NCI-H226 (cell line): ENCODE measurements around the gene RNASE8.

Experiments
- DNase-seq: peaks from one replicate; pipeline ENCODE4 v3.0.0-alpha.2; 2015

The RNASE8 gene

DNA sequence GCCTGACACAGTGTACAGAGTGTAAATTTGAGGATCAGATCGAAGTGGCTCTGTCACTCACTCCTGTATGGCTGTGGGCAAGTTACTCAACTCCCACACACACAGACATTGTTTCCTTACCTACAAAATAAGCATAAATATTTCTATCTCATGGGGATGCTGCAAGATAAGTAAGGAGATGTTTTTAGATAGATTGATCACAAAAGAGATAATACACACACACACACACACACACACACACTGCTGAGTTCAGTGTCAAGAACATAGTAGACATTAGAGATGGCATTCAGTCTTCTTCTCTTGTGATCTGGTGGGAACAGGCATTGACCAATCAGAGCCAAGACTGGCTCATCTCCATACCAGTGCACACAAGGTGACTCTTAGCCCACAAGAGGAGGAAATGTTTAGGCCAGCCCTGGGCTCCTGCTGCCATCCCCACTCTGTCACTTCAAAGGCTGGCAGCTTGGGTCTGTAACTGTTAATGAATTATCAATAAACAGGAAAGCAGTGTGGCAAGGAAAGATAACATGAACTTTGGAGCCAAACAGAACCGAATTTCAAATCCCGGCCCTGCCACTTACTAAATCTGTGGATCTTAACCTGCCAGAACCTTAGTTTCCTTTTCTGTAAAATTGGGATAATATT is 3.4 kb upstream of the RNASE8 start:
- DNase-seq: no peak

DNA sequence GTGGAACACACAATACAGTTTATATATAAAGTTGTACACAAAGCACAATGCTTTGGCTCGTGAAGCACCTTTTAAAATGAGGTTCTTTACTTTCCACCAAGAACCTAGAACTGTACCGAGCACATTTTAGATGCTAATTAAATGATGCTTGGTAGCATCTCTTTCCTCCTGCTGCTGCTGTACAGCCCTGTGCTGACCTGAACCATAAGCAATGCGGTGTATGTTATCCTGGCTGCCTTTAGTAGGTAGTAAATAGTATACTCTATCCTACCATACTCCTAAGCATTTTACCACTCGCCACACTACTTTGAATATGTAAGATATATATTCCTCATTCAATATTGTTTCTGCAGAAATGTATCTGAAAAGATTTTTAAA is 2.9 kb upstream of the RNASE8 start:
- no peak for DNase-seq

DNA sequence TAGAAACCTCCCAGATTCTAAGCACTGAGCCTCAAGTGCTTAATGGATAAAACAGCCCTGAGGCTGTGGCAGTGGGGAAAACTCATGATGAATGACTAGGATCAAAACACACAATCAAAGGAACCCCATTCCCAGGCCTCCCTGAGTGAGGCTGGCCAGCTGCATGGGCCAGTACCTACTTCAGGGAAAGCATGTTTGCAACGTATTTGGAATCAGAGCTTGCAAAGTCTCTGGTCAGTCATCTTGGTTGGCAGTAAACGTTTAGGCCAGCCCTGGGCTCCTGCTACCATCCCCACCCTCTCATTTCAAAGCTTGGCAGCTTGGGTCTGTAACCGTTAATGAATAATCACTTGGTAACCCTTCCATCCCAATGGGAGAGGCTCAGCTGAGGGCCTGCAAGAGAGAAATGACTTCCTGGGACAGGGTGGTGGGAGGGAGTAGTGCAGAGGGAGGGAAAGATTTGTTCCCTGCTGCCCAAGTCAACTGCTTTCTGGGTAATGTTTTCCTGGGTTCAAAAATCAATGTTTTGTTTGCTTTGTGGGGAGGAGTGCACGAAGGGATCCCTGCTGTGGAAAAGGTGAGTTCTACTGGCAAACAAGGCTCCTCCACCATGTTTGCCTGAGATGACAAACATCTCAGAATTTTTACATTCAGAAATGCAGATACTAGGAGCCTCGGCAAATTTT is 2.0 kb upstream of the RNASE8 start:
- no peak for DNase-seq

DNA sequence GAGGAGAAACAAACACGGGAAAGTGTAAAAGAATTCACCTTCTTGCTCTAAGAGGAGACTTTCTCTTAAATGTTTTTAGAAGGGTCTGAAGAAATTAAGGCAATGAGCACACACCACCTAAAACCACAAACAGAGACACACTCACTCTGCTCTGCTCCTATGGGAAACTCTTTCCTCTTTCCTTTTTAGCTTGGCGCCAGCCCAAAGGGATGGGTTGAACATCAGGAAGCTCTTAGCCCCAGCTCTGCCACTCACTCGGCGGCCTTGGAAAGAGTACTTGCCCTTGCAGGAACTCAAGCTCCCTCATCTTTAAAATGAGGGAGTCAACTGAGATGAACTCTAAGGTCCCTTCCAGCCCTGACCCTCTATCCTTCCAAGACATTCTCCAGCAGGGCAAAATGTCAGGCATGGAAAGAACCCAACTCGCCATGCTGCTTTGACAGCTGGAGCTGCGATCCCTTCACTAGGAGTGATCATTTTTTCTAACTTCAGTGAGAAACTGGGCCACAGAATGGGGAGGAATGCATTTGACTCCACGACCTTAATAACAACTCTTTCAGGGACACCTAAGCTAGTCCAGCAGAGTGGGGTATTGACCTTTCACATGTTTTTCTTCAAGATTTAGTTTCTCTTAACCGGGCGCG is 980 bp upstream of the RNASE8 start:
- DNase-seq: no peak

DNA sequence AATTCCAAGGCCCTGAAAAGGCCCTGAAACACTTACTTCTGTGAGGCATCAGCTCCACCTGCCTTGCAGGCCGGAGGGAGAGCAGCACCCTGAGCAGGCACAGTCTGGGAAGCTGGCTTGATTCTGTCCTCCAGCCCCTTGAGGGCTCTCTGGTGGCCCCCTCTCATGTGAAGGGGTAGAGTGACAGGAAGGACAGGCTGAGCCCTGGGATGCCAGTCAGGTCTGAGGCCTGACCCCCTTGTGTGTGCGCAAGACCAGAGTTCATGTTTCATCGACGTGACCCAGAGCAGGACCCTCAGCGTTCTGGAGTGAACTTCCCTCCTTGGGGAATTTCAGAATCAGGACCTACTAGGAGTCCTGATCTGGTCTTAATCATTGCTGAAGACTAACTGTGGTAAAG is 1.3 kb downstream of the RNASE8 start:
- DNase-seq: no peak

DNA sequence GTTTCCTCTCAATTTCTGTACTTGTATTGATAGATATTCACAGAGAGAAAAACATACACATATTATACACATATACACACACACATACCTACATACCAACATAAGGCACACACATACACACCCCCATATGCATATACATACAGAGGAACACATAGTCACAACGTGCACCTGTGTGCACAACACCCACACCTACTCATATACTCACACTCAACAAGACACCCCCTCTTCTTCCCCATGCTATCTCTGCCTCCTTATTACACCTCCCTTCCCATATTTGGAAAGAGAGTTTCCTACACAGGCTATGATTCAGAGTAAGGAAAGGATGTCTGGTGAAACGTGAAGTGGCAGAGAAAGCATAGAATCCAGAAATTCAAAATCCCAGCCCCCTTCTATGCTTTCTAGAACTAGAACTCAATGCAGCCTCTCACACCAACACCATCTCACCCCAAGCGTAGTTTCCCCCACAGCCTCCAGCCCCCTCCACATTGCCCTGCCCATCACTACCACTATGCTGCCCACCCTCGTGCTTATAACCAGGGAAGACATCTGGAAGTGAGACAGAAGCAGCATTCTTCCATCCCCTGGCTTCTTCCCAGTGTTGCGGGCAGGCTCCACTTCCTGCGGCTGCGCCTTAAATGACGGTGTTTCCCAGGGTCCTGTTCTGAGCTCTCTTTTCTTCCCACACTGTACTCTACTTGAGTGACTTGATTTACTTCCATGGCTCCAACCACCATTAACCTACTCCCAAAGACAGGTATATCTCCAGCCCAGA is 2.4 kb downstream of the RNASE8 start:
- DNase-seq: no peak

DNA sequence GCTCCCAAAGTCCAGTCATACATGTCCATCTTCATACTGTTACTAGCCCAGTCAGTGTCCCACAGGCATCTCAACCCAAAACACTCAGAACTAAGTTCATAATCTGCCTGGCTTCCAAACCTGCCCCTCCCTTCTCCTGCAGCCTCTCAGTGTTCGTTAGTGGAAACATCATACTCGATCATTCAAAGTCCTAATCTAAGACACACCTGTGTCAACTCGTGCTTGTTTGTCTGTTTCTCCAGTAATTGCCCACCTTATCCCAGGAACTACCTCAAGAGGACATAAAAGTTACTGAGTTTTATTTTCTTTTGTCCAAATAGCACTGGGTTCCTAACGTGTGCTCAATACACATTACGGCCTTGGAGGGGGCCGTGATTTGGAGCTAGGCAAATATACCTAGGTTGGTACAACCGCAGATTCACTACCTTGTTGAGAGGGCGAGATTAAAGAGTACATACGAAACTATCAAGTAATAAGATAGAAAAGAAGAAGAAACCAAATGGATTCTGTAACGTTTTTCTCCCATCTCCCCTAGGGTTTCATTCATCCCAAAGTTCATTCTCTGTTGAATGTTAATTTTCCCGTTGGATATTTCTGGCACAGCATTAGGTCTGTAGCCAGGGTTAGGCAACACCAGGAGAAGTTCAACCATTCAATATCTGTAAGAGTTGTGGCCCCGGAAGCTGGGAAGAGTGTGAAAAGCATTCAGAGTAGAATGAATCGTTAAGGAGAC is 3.2 kb downstream of the RNASE8 start:
- no peak for DNase-seq

DNA sequence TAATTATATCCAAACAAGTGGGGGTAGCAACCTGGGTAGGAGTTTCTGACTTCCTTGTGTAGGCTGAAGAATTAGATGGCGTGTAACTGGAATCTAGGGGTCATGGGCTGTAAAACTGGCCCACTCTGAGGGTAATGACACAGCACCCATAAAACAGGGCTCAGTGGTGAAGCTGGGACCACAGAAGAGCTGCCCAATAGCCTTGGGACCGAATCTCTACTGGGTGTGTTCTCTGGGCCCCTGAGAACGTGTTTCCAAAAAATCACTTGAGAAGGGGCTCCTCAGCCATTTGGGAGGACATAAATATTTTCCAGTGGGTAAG is 3.7 kb downstream of the RNASE8 start:
- peak; percentile 0 for DNase-seq

DNA sequence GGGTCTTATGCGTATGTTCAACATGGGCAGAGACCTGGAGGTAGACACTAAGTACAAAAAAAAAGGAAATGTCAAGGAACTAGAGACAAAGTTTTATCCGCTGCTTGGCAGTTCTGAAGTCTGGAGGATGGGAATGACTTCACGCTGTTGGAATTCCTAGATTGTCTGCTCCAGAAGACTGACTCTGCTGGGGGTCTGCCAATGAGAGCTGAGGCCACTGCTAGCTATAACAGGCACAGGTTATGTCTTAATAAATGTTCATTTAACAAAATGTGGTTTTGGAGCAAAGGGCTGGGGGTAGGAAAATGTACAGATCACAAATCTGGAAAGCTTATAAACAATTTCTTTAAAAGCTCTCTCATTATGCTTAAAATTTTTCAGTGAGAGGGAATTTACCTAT is 5.9 kb downstream of the RNASE8 start:
- DNase-seq: peak; percentile 81

DNA sequence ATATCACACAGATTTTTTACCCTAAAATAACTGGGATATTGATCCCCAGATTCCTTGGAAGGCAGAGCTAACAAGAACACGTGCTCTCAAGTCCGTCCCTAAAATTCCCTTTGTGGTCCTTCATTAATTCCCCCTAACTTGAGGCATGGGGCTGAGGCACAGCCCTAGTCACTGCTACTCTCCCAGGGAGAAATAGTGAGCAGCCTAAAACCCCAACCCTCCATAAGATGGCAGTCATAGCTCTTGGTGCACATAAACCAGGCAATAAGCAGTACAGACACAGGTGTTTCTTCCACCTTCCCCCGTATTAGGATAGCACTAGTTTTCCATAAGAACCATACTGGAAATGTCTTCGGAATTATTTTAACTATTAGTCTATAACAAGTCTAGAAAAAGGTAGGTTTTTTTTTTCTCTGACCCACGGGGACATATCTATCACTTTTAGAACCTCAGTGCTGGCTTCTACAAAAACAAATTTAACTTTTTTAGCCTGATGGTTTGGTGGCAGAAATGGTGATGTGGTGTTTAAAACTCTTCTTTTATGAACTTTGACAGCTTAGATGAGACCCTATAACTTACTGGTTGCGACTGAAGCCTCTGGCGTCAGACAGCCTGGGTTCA is 9.4 kb downstream of the RNASE8 start:
- peak; percentile 3 for DNase-seq

DNA sequence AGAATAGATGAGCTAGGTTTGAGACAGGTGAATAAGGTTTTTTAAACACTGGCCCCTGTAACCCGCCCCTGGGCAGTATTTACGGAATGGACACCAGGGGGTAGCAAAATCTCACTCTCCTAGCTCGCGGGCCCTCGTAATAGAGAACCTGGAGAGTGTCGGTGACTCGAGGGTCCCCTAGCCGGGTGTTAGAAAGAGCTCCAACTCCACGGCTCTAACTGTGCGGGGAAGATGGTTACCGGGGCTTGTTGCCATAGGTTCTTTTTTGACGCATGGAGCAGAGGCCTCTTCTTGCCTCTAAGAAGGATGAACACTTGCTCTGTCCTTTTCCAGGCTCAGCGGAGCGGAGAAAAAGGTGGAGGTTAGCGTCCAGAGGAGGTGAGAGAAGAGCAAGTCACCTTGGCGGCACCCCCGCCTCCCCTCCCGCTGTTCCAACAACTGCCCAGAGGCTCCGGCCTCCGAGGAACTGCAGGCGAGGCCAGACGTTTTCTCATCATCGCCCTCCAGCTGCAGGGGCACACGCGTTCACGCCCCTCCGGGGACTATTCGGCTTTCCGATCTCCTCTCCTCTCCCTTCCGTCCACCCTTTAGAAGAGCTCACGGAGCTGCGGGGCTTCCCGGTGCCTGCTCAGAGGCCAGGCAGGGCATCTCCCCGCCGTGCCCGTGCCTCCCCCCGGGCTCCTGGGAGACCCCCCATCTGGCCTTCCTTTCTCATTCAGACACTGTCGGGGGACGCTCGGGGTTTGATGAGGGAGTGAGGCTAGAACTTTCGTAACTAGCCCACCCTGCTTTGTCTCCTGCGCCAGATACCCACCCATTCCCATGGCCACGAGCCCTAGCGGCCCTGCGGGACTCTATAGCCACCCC is 11.1 kb downstream of the RNASE8 start:
- peak; percentile 16 for DNase-seq

DNA sequence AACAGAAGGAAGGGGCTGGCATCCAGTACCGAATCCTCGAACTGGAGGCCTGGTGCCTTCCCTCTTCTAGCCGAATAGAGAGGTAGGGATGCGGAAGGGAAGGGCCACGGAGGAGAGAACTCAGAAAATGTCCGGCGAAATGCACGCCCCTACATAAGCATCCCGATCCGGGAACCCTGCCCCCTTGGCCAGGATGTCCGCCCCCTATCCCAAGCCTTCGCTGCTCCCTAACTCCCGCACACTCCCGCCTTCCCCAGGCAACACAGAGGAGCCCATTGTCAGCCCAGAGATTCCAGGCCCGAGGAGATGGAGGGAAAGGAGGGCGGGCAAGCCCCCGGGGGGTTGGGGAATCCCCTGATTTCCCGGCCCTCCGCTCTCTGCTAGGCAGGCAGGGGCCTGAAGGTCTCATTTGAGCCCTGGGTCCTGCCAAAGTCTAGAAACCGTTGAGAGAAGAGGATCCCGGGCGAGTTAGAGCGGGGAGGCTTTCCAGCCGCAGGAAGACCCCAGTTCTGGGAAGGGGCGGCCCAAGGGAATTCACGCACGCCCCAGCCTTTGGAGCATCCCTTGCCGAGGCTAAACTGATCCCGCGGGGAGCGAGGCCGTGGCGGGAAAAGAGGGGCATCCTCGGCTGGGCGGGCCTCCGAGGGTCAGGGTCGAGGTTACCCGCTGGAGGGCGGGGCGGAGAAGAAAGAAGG is 11.9 kb downstream of the RNASE8 start:
- no peak for DNase-seq

DNA sequence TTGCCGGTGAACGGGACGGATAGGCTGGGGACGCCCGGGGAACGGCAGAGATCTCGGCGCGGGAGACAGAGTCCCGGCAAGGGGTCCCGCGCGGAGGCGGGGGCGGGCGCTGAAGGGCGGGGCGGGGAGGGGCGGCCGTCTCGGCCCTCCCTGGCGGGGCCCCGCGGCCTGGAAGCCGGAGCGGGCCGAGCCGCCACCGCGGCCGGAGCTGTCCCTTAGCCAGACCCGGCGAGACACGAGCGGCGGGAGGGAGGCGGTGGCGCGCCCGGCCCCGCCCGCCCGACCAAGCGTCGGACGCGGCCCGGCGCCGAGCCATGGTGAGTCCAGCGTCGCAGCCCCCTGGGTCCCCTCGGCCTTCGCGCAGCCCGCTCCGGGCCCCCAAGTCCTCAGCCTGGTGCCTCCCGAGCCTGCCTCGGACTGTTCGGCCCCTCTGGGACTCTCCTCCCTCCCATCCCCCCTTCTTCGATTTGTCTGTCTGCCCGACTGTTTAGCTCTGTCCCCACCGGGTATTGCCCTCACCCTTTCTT is 12.5 kb downstream of the RNASE8 start, which contains the start of gene ARHGEF40:
Gene ARHGEF40, plus strand, starts transcription at position 222 of the 527 bp plus-strand sequence. Its CDS starts 93 bp downstream, at position 315.
- no peak for DNase-seq

DNA sequence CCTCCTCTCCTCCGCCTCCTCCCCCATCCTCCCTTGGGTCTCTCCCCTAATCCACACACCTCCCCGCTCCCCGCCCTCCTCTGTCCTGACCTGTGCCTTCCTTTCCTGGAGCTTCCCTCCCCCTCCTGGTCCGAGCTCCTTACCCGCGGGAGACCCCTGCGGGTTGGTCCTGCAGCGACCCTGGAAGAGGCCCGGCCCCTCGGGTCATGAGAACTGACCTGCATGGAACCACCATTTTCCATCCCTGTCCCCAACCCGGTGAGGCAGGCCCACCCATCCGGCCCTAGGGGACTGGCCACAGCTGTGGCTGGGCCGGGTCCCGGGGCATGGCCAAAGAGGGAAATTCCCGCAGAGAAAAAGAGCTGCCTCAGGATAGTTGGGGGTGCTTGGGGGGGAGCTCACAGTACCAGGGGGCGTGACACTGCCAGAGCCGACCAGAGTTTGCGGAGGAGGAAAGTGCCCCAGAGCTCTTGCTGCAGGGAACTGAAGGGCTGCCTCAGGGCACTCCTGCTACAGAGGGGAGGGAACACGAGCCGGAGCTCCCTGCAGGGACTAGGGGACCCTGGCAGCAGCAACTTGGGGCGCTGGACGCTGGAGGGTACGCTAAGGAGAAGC is 13.1 kb downstream of the RNASE8 start:
- peak; percentile 59 for DNase-seq

DNA sequence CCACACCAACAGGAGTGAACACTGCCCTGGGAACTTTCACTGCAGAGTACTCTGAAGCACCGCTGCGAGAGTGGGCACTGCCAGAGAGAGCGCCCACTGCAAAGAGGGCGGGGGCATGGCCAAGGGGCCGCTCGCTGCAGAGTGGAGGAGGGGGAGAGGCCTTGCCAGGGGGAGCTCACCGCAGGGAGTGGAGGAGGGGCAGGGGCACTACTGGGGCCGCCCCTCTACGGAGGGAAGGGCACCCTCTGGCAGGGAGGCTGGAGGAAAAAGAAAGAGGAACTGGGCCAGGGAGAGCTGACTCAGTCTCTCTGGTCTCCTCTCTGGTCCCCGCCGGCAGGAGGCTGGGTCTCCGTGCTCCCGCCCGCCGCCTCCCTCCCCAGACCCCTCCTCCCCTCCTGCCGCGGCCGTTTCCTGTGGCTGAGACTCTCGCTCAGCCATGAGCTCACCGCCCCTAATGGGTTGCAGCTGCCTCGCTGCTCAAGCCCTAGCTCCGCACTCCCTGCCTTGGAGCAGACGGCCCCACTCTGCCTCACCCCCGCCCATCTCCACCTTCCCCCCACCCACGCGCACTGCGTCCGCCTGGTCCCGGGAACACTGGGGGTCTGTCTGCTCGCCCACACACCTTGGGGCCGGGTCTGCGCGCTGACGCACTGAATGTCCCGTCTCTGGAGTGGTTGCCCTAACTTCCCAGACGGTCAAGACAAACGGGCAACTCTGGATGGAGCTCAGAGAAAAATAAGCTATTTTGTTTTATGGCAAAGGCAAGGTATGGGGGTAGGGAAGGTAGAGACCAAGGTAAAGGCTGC is 13.8 kb downstream of the RNASE8 start:
- peak; percentile 82 for DNase-seq

DNA sequence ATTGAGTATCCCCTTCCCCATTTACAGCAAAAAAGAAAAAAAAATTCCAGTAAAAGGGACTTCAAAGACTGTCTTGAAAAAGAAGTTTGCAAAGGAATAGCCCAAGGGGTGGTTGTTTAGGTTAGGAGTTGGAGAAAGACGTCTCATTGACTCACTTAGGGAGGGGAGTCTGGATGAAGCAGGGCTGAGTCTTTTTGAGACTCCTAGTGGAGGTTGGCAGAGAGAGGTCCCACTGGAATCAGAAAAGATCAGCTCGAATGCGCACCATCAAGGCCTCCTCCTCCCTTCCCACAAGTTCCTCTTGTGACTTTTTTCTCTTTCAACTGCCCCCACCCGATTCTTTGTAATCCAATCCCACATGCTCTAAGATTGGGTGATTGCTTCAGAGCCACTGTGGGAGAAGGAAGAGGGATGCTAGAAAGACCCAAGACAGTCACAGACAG is 14.4 kb downstream of the RNASE8 start:
- peak; percentile 17 for DNase-seq

DNA sequence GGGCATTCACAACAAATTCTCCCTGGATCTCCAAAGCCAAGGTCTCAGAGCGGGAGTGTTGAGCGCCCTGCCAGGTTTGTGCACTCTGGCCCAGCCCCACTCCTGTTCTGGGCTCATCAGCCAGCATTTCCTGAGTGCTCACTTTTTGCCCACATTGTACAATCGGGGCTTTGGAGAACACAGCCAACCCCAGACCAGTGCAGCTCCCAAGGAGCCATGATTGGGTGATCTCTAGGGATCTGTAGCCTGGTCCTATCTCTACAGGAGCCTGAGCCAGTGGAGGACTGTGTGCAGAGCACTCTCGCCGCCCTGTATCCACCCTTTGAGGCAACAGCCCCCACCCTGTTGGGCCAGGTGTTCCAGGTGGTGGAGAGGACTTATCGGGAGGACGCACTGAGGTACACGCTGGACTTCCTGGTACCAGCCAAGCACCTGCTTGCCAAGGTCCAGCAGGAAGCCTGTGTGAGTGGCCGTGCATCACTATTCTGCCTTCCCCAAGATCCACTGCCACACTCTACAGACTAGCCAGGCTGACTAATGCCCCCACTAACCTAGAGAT is 15.2 kb downstream of the RNASE8 start:
- no peak for DNase-seq

DNA sequence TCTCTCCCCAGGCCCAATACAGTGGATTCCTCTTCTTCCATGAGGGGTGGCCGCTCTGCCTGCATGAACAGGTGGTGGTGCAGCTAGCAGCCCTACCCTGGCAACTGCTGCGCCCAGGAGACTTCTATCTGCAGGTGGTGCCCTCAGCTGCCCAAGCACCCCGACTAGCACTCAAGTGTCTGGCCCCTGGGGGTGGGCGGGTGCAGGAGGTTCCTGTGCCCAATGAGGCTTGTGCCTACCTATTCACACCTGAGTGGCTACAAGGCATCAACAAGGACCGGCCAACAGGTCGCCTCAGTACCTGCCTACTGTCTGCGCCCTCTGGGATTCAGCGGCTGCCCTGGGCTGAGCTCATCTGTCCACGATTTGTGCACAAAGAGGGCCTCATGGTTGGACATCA is 16.3 kb downstream of the RNASE8 start:
- DNase-seq: no peak
